ENCODE results near the gene ZC3H15.

Gene ZC3H15

GRCh38 chr2:186498834-186499233, 12.8 kb downstream of the ZC3H15 start:
- Histone ChIP-seq H3K27ac (replicated peaks) (no peak overlapping the region), H3K4me3 (replicated peaks; ENCODE audit: insufficient read depth, low read length) (no peak overlapping the region), H3K27me3 (ENCODE audit: insufficient read depth, poor library complexity, severe bottlenecking) (no peaks in the 10 kb centered on the region)
- TF ChIP-seq REST (IDR thresholded peaks at IDR 0.05; ENCODE audit: insufficient replicate concordance, low read depth) (no peak), POLR2AphosphoS5 (IDR thresholded peaks at IDR 0.05; ENCODE audit: low read depth) (no peak), SPI1 (IDR thresholded peaks at IDR 0.05; ENCODE audit: borderline replicate concordance, low read depth) (no peak), CTCF (IDR thresholded peaks at IDR 0.05; ENCODE audit: insufficient read depth, low read length) (no peak), GABPA (IDR thresholded peaks at IDR 0.05; ENCODE audit: low read depth) (no peak)
- no peak for DNase-seq (ENCODE audit: low read depth in 1 of 2, low spot score in 1 of 2)

- Histone ChIP-seq H3K4me3 (replicated peaks; ENCODE audit: insufficient read depth, low read length) (no peak overlapping the region), H3K27me3 (ENCODE audit: insufficient read depth, poor library complexity, severe bottlenecking) (no peaks in the 10 kb centered on the region), H3K27ac (replicated peaks) (no peak overlapping the region)
- no peak for DNase-seq (ENCODE audit: low read depth in 1 of 2, low spot score in 1 of 2)
- no peak for TF ChIP-seq REST (IDR thresholded peaks at IDR 0.05; ENCODE audit: insufficient replicate concordance, low read depth)
- peak; percentile 1 for TF ChIP-seq CTCF (IDR thresholded peaks at IDR 0.05; ENCODE audit: insufficient read depth, low read length)
Measured at GRCh38 chr2:186503827-186504606, 18.0 kb downstream of the ZC3H15 start.

GRCh38 chr2:186508263-186508662, 22.2 kb downstream of the ZC3H15 start:
- DNase-seq (ENCODE audit: low read depth in 1 of 2, low spot score in 1 of 2), result no peak
- TF ChIP-seq POLR2AphosphoS5 (IDR thresholded peaks at IDR 0.05; ENCODE audit: low read depth), result no peak
- peak; percentile 76 for TF ChIP-seq SPI1 (IDR thresholded peaks at IDR 0.05; ENCODE audit: borderline replicate concordance, low read depth)
- Histone ChIP-seq H3K27ac (replicated peaks) (no peak overlapping the region), H3K4me3 (replicated peaks; ENCODE audit: insufficient read depth, low read length) (no peak overlapping the region), H3K27me3 (ENCODE audit: insufficient read depth, poor library complexity, severe bottlenecking) (no peaks in the 10 kb centered on the region)

GRCh38 chr2:186515376-186515775, 29.3 kb downstream of the ZC3H15 start:
- TF ChIP-seq POLR2AphosphoS5 (IDR thresholded peaks at IDR 0.05; ENCODE audit: low read depth) (no peak), REST (IDR thresholded peaks at IDR 0.05; ENCODE audit: insufficient replicate concordance, low read depth) (no peak), GABPA (IDR thresholded peaks at IDR 0.05; ENCODE audit: low read depth) (no peak), SPI1 (IDR thresholded peaks at IDR 0.05; ENCODE audit: borderline replicate concordance, low read depth) (no peak), CTCF (IDR thresholded peaks at IDR 0.05; ENCODE audit: insufficient read depth, low read length) (no peak)
- DNase-seq (ENCODE audit: low read depth in 1 of 2, low spot score in 1 of 2), result no peak
- Histone ChIP-seq H3K27me3 (ENCODE audit: insufficient read depth, poor library complexity, severe bottlenecking) (no peaks in the 10 kb centered on the region), H3K27ac (replicated peaks) (no peak overlapping the region), H3K4me3 (replicated peaks; ENCODE audit: insufficient read depth, low read length) (no peak overlapping the region)

All from HL-60 (cell line).